HG03045 (cell line): ENCODE measurements around the gene PA2G4.

Source experiments
- ATAC-seq: cut with Tn5 transposase; IDR thresholded peaks from one replicate; pipeline ENCODE4 v1.9.1; 2021; ENCODE audit warnings: mild to moderate bottlenecking, moderate library complexity; ENCODE audit not compliant: unreplicated experiment

PA2G4 gene

GRCh38 chr12:56124133-56124532 lies 19.8 kb downstream of the PA2G4 start:
- no peak for ATAC-seq

GRCh38 chr12:56126732-56127239 lies 22.4 kb downstream of the PA2G4 start:
- ATAC-seq: no peak

GRCh38 chr12:56127485-56127887 lies 23.1 kb downstream of the PA2G4 start:
- no peak for ATAC-seq

GRCh38 chr12:56127888-56128669 lies 23.7 kb downstream of the PA2G4 start, which contains the start of gene ESYT1:
Gene ESYT1 (plus strand): TSS chr12:56128267. CDS start chr12:56128320, 53 bp downstream.
- peak; percentile 91 for ATAC-seq

GRCh38 chr12:56128670-56129205 lies 24.4 kb downstream of the PA2G4 start:
- ATAC-seq: no peak

GRCh38 chr12:56129206-56129941 lies 25.0 kb downstream of the PA2G4 start:
- peak; percentile 35 for ATAC-seq

GRCh38 chr12:56129942-56130495 lies 25.7 kb downstream of the PA2G4 start:
- ATAC-seq: no peak

GRCh38 chr12:56130876-56131275 lies 26.5 kb downstream of the PA2G4 start:
- ATAC-seq: no peak

GRCh38 chr12:56134897-56135296 lies 30.5 kb downstream of the PA2G4 start:
- no peak for ATAC-seq

GRCh38 chr12:56137853-56138571 lies 33.7 kb downstream of the PA2G4 start:
- no peak for ATAC-seq

GRCh38 chr12:56141946-56142784 lies 37.8 kb downstream of the PA2G4 start:
- ATAC-seq: no peak

- no peak for ATAC-seq
Measured at GRCh38 chr12:56143217-56143616, 38.9 kb downstream of the PA2G4 start.

GRCh38 chr12:56143870-56144269 lies 39.5 kb downstream of the PA2G4 start:
- ATAC-seq: no peak

- no peak for ATAC-seq
Measured at GRCh38 chr12:56145217-56145616, 40.9 kb downstream of the PA2G4 start.

GRCh38 chr12:56146492-56147460 lies 42.4 kb downstream of the PA2G4 start:
- ATAC-seq: no peak

- ATAC-seq: no peak
Measured at GRCh38 chr12:56150563-56150962, 46.2 kb downstream of the PA2G4 start.

- peak; percentile 44 for ATAC-seq
Measured at GRCh38 chr12:56151672-56152131, 47.3 kb downstream of the PA2G4 start.

GRCh38 chr12:56152132-56152755 lies 47.9 kb downstream of the PA2G4 start, which contains the start of gene MYL6B:
Gene MYL6B (plus strand): TSS chr12:56152587. CDS start chr12:56153919, 1,332 bp downstream.
- peak; percentile 81 for ATAC-seq
